Type B pancreatic cell (in vitro differentiated cells): ENCODE data around the gene KIFC1. TPM values are rescaled to one million over a fixed set of nuclear protein-coding genes. Genes with fewer than 3 reads are reported as not detected.

Experiments
- DNase-seq: peaks from one replicate; pipeline ENCODE4 v3.0.0; 2021; ENCODE audit warnings: mixed read lengths; ENCODE audit not compliant: unreplicated experiment; ENCODE audit errors: extremely low spot score
- H3K27ac Mint-ChIP-seq: 2 replicates; pipeline ENCODE4 v1.8.0; 2021; ENCODE audit warnings: mild to moderate bottlenecking, mixed read lengths
- H3K27me3 Mint-ChIP-seq: 2 replicates; pipeline ENCODE4 v1.8.0; 2021; ENCODE audit warnings: mixed read lengths
- H3K36me3 Mint-ChIP-seq: 2 replicates; pipeline ENCODE4 v1.8.0; 2021; ENCODE audit warnings: mixed read lengths
- H3K4me1 Mint-ChIP-seq: one replicate; pipeline ENCODE4 v1.8.0; 2021; ENCODE audit warnings: mixed read lengths; ENCODE audit not compliant: unreplicated experiment
- H3K4me3 Mint-ChIP-seq: 2 replicates; pipeline ENCODE4 v1.8.0; 2021; ENCODE audit warnings: mild to moderate bottlenecking, mixed read lengths
- H3K9me3 Mint-ChIP-seq: 2 replicates; pipeline ENCODE4 v1.8.0; 2021; ENCODE audit warnings: mixed read lengths
- total RNA-seq: library from RNA; stranded (reverse); gene quantifications from 2 replicates; pipeline ENCODE4 v1.2.1, GENCODE V29; 2021; ENCODE audit warnings: low replicate concordance
- TF ChIP-seq, protein P1 (sequence below): fragments of 200-600 bp; sonication (generic); conservative IDR thresholded peaks from 2 replicates; pipeline ENCODE4 v1.5.0; 2021; ENCODE audit warnings: antibody characterized with exemption, mild to moderate bottlenecking

KIFC1 gene
- total RNA-seq, 1 donor from 2014 or later, result 67.7 TPM

DNA sequence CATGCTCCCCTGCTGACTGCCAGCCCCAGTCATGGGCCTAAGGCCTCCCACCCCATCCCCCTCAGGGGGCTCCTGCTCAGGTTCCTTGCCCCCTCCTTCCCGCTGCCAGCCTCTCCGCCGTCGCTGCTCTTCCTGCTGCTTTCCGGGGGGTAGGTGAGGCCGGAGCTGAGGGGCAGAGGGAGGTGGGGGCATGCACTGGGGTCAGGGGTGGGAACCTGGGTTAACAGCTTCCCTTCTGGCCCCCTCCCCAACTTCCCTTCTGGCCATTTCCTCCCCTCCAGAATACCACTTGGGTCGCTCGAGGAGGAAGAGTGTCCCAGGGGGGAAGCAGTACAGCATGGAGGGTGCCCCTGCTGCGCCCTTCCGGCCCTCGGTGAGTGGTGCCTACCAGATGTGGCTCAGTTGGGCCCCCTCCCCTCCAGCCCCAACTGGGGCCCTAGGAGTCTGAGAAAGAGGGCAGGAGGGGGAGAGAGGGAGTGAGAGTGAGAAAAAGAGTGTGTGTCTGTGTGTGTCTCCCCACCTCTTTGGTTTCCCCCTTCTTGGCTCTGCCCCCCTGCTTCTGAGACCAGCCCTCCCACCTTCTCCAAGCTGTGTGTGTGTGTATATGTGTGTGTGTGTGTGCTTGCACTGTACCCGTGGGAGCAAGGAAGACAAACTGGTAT, 40.4 kb downstream of the KIFC1 start:
- no peak for DNase-seq
- Mint-ChIP-seq H3K9me3 (no peaks in the 10 kb centered on the region), H3K4me3 (peak overlapping the region; percentile 67)

GRCh38 chr6:33432546-33432945, 40.9 kb downstream of the KIFC1 start:
- Mint-ChIP-seq H3K4me3 (peak overlapping the region; percentile 67), H3K4me1 (peaks cover 50% of the 10 kb centered on the region), H3K36me3 (peaks cover 21% of the 10 kb centered on the region), H3K27me3 (peaks cover 3% of the 10 kb centered on the region), H3K9me3 (no peaks in the 10 kb centered on the region), H3K27ac (peak overlapping the region; percentile 46)
- TF ChIP-seq, protein P1, sequence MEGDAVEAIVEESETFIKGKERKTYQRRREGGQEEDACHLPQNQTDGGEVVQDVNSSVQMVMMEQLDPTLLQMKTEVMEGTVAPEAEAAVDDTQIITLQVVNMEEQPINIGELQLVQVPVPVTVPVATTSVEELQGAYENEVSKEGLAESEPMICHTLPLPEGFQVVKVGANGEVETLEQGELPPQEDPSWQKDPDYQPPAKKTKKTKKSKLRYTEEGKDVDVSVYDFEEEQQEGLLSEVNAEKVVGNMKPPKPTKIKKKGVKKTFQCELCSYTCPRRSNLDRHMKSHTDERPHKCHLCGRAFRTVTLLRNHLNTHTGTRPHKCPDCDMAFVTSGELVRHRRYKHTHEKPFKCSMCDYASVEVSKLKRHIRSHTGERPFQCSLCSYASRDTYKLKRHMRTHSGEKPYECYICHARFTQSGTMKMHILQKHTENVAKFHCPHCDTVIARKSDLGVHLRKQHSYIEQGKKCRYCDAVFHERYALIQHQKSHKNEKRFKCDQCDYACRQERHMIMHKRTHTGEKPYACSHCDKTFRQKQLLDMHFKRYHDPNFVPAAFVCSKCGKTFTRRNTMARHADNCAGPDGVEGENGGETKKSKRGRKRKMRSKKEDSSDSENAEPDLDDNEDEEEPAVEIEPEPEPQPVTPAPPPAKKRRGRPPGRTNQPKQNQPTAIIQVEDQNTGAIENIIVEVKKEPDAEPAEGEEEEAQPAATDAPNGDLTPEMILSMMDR, result no peak
- no peak for DNase-seq

More for the DNA sequence above, 40.4 kb downstream of the KIFC1 start:
- no peak overlapping the region for H3K27ac Mint-ChIP-seq
- peaks cover 17% of the 10 kb centered on the region for H3K36me3 Mint-ChIP-seq
- H3K4me1 Mint-ChIP-seq, result peaks cover 55% of the 10 kb centered on the region
- peaks cover 3% of the 10 kb centered on the region for H3K27me3 Mint-ChIP-seq
- TF ChIP-seq, protein P1, result no peak

GRCh38 chr6:33433001-33433543, 41.4 kb downstream of the KIFC1 start:
- H3K9me3 Mint-ChIP-seq, result no peaks in the 10 kb centered on the region
- H3K27ac Mint-ChIP-seq, result peak overlapping the region; percentile 46
- TF ChIP-seq, protein P1, result no peak
- DNase-seq, result no peak
- H3K4me3 Mint-ChIP-seq, result peak overlapping the region; percentile 67
- peaks cover 22% of the 10 kb centered on the region for H3K36me3 Mint-ChIP-seq
- H3K27me3 Mint-ChIP-seq, result peaks cover 3% of the 10 kb centered on the region
- H3K4me1 Mint-ChIP-seq, result peaks cover 50% of the 10 kb centered on the region

DNA sequence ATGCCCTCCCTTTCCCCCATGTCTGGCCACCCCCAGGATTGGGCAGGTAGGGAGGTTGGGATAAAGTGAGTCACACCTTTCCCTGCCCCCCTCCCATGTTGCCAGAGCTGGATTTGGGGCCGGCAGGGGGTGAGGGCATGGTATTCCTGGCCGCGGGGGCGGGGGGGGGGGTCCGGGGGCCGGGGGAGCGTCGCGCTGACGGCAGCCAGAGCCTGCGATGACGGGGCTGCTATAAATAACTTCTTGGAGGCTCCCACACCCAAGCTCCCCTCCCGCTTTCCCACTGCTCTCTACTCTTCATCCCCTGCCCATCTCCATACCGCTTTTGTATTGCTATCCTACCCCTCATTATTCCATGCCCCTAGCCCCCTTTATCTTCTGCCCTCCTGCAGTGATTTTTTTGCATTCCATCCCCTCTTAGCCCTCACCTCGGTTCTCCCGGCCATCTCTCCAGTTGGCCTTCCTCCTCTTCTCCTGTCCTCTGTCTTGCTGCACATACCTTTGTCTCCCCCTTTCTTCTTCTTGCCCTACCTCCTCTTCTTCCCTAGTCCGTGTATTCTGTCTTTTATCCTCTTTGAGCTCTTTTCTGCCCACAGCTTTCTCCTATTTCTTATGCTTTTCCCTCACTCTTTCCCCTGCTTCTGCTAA, 42.0 kb downstream of the KIFC1 start:
- Mint-ChIP-seq H3K9me3 (no peaks in the 10 kb centered on the region), H3K27ac (no peak overlapping the region), H3K4me3 (peak overlapping the region; percentile 54), H3K4me1 (peaks cover 45% of the 10 kb centered on the region), H3K36me3 (peaks cover 22% of the 10 kb centered on the region), H3K27me3 (peaks cover 3% of the 10 kb centered on the region)
- no peak for DNase-seq
- TF ChIP-seq, protein P1, result no peak

DNA sequence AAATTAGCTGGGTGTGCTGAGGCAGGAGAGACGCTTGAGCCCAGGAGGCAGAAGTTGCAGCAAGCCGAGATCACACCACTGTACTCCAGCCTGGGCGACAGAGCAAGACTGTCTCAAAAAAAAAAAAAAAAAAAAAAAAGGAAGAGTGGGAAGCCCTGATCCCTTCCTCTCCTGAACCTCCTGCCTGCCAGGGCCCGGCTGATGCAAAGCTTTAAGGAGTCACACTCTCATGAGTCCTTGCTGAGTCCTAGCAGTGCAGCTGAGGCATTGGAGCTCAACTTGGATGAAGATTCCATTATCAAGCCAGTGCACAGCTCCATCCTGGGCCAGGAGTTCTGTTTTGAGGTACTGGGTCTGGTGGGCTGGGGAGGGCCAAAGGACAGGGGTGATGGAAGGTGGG, 43.3 kb downstream of the KIFC1 start:
- no peaks in the 10 kb centered on the region for H3K9me3 Mint-ChIP-seq
- no peak for DNase-seq
- H3K27me3 Mint-ChIP-seq, result peaks cover 3% of the 10 kb centered on the region
- TF ChIP-seq, protein P1, result no peak
- H3K4me1 Mint-ChIP-seq, result peaks cover 32% of the 10 kb centered on the region
- peaks cover 26% of the 10 kb centered on the region for H3K36me3 Mint-ChIP-seq
- H3K27ac Mint-ChIP-seq, result no peak overlapping the region
- no peak overlapping the region for H3K4me3 Mint-ChIP-seq
